ENCODE measurements around the gene SHISA2. TPM values are rescaled to one million over a fixed set of nuclear protein-coding genes. Genes with fewer than 3 reads are reported as not detected.

Gene SHISA2
- total RNA-seq, 1 donor from 2014 or later = 159 TPM

GRCh38 chr13:26034018-26034417 lies 17.8 kb downstream of the SHISA2 start:
- no peak for DNase-seq (ENCODE audit: low read depth)
- no peak for TF ChIP-seq CTCF (conservative IDR thresholded peaks at IDR 0.05; ENCODE audit: low read depth, low read length)
- no peak overlapping the region for H3K4me3 ChIP-seq (ENCODE audit: low read depth, low read length)

- no peak for DNase-seq (ENCODE audit: low read depth)
- TF ChIP-seq CTCF (conservative IDR thresholded peaks at IDR 0.05; ENCODE audit: low read depth, low read length) = no peak
- H3K4me3 ChIP-seq (ENCODE audit: low read depth, low read length) = no peak overlapping the region
Measured at GRCh38 chr13:26030331-26030730, 21.5 kb downstream of the SHISA2 start.

- no peak for TF ChIP-seq CTCF (conservative IDR thresholded peaks at IDR 0.05; ENCODE audit: low read depth, low read length)
- no peak overlapping the region for H3K4me3 ChIP-seq (ENCODE audit: low read depth, low read length)
- no peak for DNase-seq (ENCODE audit: low read depth)
Measured at GRCh38 chr13:26029581-26030136, 22.2 kb downstream of the SHISA2 start.

GRCh38 chr13:26026211-26026610 lies 25.6 kb downstream of the SHISA2 start:
- TF ChIP-seq CTCF (conservative IDR thresholded peaks at IDR 0.05; ENCODE audit: low read depth, low read length) = no peak
- no peak overlapping the region for H3K4me3 ChIP-seq (ENCODE audit: low read depth, low read length)
- DNase-seq (ENCODE audit: low read depth) = no peak

- DNase-seq (ENCODE audit: low read depth) = no peak
- no peak overlapping the region for H3K4me3 ChIP-seq (ENCODE audit: low read depth, low read length)
- TF ChIP-seq CTCF (conservative IDR thresholded peaks at IDR 0.05; ENCODE audit: low read depth, low read length) = no peak
Measured at GRCh38 chr13:26025771-26026170, 26.0 kb downstream of the SHISA2 start.

- no peak for DNase-seq (ENCODE audit: low read depth)
- H3K4me3 ChIP-seq (ENCODE audit: low read depth, low read length) = no peak overlapping the region
- no peak for TF ChIP-seq CTCF (conservative IDR thresholded peaks at IDR 0.05; ENCODE audit: low read depth, low read length)
Measured at GRCh38 chr13:26025196-26025595, 26.6 kb downstream of the SHISA2 start.

GRCh38 chr13:26024558-26024957 lies 27.3 kb downstream of the SHISA2 start:
- DNase-seq (ENCODE audit: low read depth) = no peak
- no peak for TF ChIP-seq CTCF (conservative IDR thresholded peaks at IDR 0.05; ENCODE audit: low read depth, low read length)
- no peak overlapping the region for H3K4me3 ChIP-seq (ENCODE audit: low read depth, low read length)

Data from epithelial cell of proximal tubule (primary cell).